Spleen (tissue), 7 donors: ENCODE measurements around the gene SETD1A.

Experiments
- POLR2A ChIP-seq, 3 donors: fragments of 450-650 bp; IDR thresholded peaks; one replicate each; pipeline ENCODE4 v1.5.1; 2017; ENCODE audit warnings: antibody characterized with exemption in 3 of 3, mild to moderate bottlenecking in 1 of 3
- POLR2AphosphoS5 ChIP-seq, 3 donors: sonication (generic); formaldehyde crosslinking; IDR thresholded peaks; one replicate each; pipeline ENCODE4 v1.5.1; 2017; ENCODE audit warnings: antibody characterized with exemption in 3 of 3
- TF ChIP-seq, protein P1 (sequence below), 11 experiments: fragments of 200-600 bp in 7 of 11; fragments of 450-650 bp in 4 of 11; sonication (generic) in 4 of 11; IDR thresholded peaks in 8 of 11; conservative IDR thresholded peaks in 3 of 11; 1 replicate in 7 of 11; 2 replicates in 4 of 11; pipeline versions ENCODE4 v1.4.0 to v1.8.0; 2016 to 2021; ENCODE audit warnings: antibody characterized with exemption in 11 of 11, inconsistent platforms in 4 of 11, mild to moderate bottlenecking in 1 of 11
- donor health status: DM: no; HTN: no; CAD: no; lungs with moderate emphysema.
- donor health status: DM: no; HTN: no; CAD: no.
- donor health status: DM: no; HTN: no; CAD: no.

DNA sequence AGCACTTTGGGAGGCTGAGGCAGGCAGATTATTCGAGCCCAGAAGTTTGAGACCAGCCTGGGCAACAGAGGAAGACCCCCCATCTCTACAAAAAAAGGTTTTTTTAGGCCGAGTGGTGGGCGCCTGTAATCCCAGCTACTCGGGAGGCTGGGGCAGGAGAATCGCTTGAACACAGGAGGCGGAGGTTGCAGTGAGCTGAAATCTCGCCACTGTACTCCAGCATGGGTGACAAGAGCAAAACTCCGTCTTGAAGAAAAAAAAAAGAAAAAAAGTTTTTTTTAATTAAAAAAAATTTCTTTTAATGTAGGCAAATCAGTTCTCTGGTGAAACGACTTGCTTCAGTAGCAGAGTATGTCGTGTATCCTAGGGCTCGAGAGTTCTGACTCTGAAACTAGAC is 38.4 kb downstream of the SETD1A start:
- TF ChIP-seq, protein P1, sequence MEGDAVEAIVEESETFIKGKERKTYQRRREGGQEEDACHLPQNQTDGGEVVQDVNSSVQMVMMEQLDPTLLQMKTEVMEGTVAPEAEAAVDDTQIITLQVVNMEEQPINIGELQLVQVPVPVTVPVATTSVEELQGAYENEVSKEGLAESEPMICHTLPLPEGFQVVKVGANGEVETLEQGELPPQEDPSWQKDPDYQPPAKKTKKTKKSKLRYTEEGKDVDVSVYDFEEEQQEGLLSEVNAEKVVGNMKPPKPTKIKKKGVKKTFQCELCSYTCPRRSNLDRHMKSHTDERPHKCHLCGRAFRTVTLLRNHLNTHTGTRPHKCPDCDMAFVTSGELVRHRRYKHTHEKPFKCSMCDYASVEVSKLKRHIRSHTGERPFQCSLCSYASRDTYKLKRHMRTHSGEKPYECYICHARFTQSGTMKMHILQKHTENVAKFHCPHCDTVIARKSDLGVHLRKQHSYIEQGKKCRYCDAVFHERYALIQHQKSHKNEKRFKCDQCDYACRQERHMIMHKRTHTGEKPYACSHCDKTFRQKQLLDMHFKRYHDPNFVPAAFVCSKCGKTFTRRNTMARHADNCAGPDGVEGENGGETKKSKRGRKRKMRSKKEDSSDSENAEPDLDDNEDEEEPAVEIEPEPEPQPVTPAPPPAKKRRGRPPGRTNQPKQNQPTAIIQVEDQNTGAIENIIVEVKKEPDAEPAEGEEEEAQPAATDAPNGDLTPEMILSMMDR (IDR thresholded peaks at IDR 0.05 in 8 of 11, conservative IDR thresholded peaks at IDR 0.05 in 3 of 11): no peak
- no peak for TF ChIP-seq POLR2AphosphoS5 (IDR thresholded peaks at IDR 0.05)
- TF ChIP-seq POLR2A (IDR thresholded peaks at IDR 0.05): no peak
